Ectodermal cell (in vitro differentiated cells): Measurements from ENCODE around the gene TRIM40. TPM values are rescaled to one million over a fixed set of nuclear protein-coding genes. Genes with fewer than 3 reads are reported as not detected.

ENCODE experiments used
- H3K27ac ChIP-seq: 2 replicates; pipeline ENCODE4 v1.7.0; 2013; ENCODE audit warnings: mild to moderate bottlenecking, low read depth, low read length; ENCODE audit not compliant: insufficient read depth, poor library complexity, severe bottlenecking
- H3K27me3 ChIP-seq: 2 replicates; pipeline ENCODE4 v1.7.0; 2013; ENCODE audit warnings: mild to moderate bottlenecking, low read length; ENCODE audit not compliant: insufficient read depth, control insufficient read depth, poor library complexity, severe bottlenecking
- H3K36me3 ChIP-seq: one replicate; pipeline ENCODE4 v1.7.0; 2013; ENCODE audit warnings: low read length; ENCODE audit not compliant: control insufficient read depth, insufficient read depth
- H3K4me1 ChIP-seq: one replicate; pipeline ENCODE4 v1.7.0; 2013; ENCODE audit warnings: low read length; ENCODE audit not compliant: control insufficient read depth, insufficient read depth
- H3K4me3 ChIP-seq: 2 replicates; pipeline ENCODE4 v1.7.0; 2013; ENCODE audit warnings: low read depth, low read length, control low read depth; ENCODE audit not compliant: insufficient read depth
- H3K9me3 ChIP-seq: 2 replicates; pipeline ENCODE4 v1.7.0; 2013; ENCODE audit warnings: mild to moderate bottlenecking, low read length, moderate library complexity; ENCODE audit not compliant: control insufficient read depth
- WGBS, 2 experiments: methylation state at CpG; one replicate each; pipeline ENCODE4 v1.1.7; 2013; ENCODE audit warnings: missing lambda C conversion rate in 2 of 2; 5-methylcytosine and 5-hydroxymethylcytosine counted together
- polyA plus RNA-seq, 4 experiments: library from polyadenylated mRNA; stranded (reverse); fragments of 50-300 nt; gene quantifications; one replicate each; pipeline ENCODE4 v1.2.3, GENCODE V29; 2013

The TRIM40 gene, protein sequence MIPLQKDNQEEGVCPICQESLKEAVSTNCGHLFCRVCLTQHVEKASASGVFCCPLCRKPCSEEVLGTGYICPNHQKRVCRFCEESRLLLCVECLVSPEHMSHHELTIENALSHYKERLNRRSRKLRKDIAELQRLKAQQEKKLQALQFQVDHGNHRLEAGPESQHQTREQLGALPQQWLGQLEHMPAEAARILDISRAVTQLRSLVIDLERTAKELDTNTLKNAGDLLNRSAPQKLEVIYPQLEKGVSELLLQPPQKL
- polyA plus RNA-seq (2013, experiment 1 of 4): not detected
- not detected for polyA plus RNA-seq (2013, experiment 2 of 4)
- not detected for polyA plus RNA-seq (2013, experiment 3 of 4)
- polyA plus RNA-seq (2013, experiment 4 of 4): not detected

DNA sequence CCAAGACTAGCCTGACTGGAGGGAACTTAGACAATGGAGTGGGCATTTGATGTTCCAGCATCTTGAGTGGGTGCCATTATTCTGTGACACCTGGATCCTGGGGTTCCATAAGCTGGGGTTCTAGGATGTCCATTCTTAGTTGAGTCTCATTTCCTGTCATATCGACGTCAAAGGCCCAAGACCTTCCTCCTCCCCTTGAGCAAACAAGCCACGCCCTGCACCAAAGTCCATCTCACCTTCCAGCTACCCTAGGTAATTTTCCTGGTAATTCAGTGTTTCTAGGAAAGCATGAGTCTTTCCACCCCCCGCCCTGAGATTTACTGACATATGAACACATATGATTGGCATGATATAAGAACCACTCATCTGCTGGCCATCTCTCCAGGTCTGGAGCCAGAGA is at the start of gene TRIM40:
TSS of gene TRIM40 (plus strand) at position 384 of the 400 bp plus-strand sequence. CDS start 897 bp downstream, outside the sequence.
- Histone ChIP-seq H3K27ac (no peak within 1 kb of the TSS), H3K9me3 (no peaks in the 10 kb centered on the region), H3K36me3 (no peaks in the 10 kb centered on the region), H3K27me3 (peaks cover 26% of the 10 kb centered on the region), H3K4me3 (no peak within 1 kb of the TSS), H3K4me1 (no peaks in the 10 kb centered on the region)
- whole genome bisulfite sequencing, 2 experiments: 85% methylated on average over 3 to 4 of the region's 4 CpGs

DNA sequence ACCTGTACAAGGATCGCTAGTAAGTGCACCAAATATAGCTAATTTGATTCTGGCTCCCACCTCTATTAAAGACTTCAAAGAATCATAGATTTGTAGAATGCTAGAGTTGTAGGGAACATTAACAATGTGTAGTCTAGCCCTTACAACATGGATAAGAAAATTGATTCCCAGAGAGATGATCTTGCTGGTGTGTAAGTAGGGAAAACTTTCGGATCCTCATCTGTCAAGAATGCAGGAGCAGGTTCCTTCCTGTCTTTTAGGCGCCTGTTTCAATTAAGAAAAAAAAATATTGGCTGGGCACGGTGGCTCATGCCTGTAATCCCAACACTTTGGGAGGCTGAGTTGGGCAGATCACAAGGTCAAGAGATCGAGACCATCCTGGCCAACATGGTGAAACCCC is 48.1 kb upstream of the TRIM40 start:
- WGBS, 2 experiments: 86 to 88% methylated on average over 5 of the region's 5 CpGs
- H3K27me3 ChIP-seq: peaks cover 11% of the 10 kb centered on the region

GRCh38 chr6:30091577-30092381 is 44.2 kb upstream of the TRIM40 start:
- Histone ChIP-seq H3K4me3 (no peak overlapping the region), H3K27ac (no peak overlapping the region), H3K27me3 (peaks cover 31% of the 10 kb centered on the region), H3K4me1 (no peaks in the 10 kb centered on the region), H3K9me3 (no peaks in the 10 kb centered on the region), H3K36me3 (no peaks in the 10 kb centered on the region)
- 79 to 81% methylated on average over 11 of the region's 11 CpGs for WGBS, 2 experiments

More for the DNA sequence above, 48.1 kb upstream of the TRIM40 start:
- Histone ChIP-seq H3K4me1 (no peaks in the 10 kb centered on the region), H3K36me3 (no peaks in the 10 kb centered on the region), H3K4me3 (no peak overlapping the region), H3K9me3 (no peaks in the 10 kb centered on the region), H3K27ac (no peak overlapping the region)

GRCh38 chr6:30092852-30093543 is 42.9 kb upstream of the TRIM40 start:
- Histone ChIP-seq H3K4me1 (no peaks in the 10 kb centered on the region), H3K9me3 (no peaks in the 10 kb centered on the region), H3K27me3 (peaks cover 44% of the 10 kb centered on the region), H3K27ac (no peak overlapping the region), H3K4me3 (no peak overlapping the region), H3K36me3 (no peaks in the 10 kb centered on the region)
- WGBS, 2 experiments: 79 to 83% methylated on average over 6 of the region's 6 CpGs

DNA sequence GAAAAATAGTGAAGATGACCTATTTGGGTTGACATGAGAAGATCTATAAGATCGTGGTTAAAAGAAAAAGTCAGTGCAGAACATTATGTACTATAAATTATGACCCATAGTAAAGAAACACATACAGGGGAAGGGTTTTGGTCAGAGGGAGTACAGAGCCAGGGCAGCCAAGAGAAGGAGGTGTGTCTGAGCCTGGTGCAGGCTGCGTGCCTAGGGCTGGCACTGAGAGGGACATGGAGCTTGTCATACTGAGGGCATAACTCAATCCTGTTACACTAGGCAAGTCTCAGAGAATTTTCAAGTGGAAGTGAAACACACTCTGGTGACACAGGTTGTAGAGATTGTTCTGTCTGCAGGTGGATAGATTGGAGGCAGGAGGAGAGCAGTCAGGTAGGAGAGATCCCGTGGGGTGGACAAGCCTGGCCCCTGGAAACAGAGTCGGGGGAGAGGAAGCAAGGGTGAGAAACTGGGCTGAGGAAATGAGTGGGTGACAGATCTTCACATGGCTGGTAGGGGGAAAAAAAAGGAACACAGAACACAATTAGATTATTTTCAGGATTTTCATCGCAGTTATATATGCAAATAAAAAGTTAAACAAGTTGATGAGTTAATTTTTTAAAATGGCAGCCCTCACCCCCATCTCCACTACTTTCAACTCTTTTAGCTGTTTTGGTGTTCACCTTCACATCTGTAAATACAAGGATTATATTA is 41.8 kb upstream of the TRIM40 start:
- peaks cover 55% of the 10 kb centered on the region for H3K27me3 ChIP-seq
- 88 to 92% methylated on average over 4 of the region's 5 CpGs for WGBS, 2 experiments
- no peak overlapping the region for H3K4me3 ChIP-seq
- no peaks in the 10 kb centered on the region for H3K36me3 ChIP-seq
- no peaks in the 10 kb centered on the region for H3K4me1 ChIP-seq
- no peaks in the 10 kb centered on the region for H3K9me3 ChIP-seq
- no peak overlapping the region for H3K27ac ChIP-seq

GRCh38 chr6:30096829-30097228 is 39.1 kb upstream of the TRIM40 start:
- Histone ChIP-seq H3K4me1 (no peaks in the 10 kb centered on the region), H3K36me3 (no peaks in the 10 kb centered on the region), H3K27ac (no peak overlapping the region), H3K9me3 (no peaks in the 10 kb centered on the region), H3K4me3 (no peak overlapping the region), H3K27me3 (peaks cover 75% of the 10 kb centered on the region)
- 61 to 63% methylated on average over 1 of the region's 1 CpG for whole genome bisulfite sequencing, 2 experiments

DNA sequence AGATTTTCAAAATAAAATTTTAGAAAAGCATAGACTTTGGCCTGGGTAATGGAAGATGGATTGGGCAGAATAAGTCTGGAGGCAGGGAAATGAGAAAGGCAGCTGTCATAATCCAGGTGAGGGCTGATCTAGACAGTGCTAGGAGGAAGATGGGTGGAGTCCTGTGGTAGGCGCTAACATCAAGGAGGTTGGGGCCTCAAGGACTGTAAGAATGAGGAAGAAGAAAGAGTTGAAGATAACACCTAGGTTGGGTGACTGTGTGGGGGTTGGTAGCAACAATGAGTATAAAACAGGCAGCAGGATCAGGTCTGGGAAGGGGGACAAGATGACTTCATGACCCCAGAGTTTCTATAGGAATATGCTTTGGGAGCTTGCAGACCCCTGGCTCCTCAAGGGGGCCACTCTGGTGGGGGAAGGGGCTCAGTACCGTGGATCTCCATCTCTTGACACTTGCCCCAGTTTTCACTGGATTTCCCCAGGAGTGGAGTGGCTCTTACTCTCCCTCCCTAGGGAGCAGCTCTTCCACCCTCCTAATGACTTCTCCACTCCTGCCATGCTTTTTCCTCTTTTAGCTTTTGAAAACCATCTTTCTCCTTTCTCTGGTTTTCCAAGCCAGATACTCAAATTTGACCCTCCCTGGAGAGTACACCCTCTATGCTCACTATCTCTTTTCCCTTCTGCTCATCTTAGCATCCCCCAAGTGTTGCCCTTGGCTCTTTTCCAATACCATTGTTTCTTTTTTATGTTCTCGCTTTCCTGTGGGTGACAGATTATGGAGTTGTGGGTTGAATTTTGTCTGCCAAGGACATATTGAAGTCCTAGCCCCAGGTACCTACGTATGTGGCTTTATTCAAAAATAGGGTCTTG is 37.8 kb upstream of the TRIM40 start:
- H3K27ac ChIP-seq: no peak overlapping the region
- H3K4me3 ChIP-seq: no peak overlapping the region
- no peaks in the 10 kb centered on the region for H3K9me3 ChIP-seq
- WGBS, 2 experiments: 83 to 90% methylated on average over 4 of the region's 4 CpGs
- H3K36me3 ChIP-seq: no peaks in the 10 kb centered on the region
- H3K4me1 ChIP-seq: no peaks in the 10 kb centered on the region
- peaks cover 82% of the 10 kb centered on the region for H3K27me3 ChIP-seq

GRCh38 chr6:30100154-30100553 is 35.8 kb upstream of the TRIM40 start:
- peaks cover 92% of the 10 kb centered on the region for H3K27me3 ChIP-seq
- H3K4me1 ChIP-seq: no peaks in the 10 kb centered on the region
- no peak overlapping the region for H3K4me3 ChIP-seq
- H3K9me3 ChIP-seq: no peaks in the 10 kb centered on the region
- H3K27ac ChIP-seq: no peak overlapping the region
- no peaks in the 10 kb centered on the region for H3K36me3 ChIP-seq
- WGBS, 2 experiments: 14 to 19% methylated on average over 6 to 8 of the region's 8 CpGs
